ENCODE measurements around the gene LRFN2.
A peak's percentile ranks its signal among the peaks of the same experiment; 100 is the strongest.

LRFN2 gene

DNA sequence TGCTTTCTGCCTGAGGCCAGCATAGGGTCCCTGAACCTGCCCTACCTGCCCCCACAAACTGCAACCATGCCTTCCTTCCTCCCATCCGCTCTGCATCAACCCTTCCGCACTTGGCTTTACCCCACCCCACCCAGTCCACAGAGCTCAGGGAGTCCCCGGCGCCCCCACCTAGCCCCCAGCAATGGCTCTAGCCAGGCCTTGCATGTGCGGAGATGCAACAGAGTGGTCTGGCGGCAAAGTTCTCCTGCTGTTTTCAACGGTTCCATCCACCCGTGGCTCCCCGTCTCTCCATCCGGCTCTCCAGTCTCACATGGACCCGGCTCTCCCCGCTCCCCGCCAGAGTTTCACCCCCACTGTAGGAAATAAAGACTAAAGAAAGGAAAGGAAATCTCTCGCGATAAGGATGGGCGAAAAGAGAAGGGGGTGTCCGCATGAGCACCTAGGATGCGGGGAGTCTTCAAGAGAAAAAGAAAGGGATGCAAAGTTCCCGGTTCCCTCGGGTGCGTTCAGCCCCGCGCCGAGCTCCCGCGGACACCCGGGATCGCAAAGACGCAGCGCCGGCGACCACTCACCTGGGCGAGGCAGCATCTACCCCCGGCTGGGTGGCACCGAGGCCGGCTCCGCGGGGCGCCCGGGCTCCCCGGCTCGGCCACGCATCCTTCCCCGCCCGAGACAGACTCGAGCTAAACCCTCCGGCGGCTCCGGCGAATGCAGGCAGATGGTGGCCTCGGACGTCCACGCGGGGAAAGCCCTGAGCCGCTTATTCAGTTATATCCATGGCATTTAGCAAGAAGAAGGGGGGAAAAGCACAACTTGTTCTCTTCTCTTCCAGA, 579 bp downstream of the LRFN2 start:
- no peak for DNase-seq (ENCODE audit: low read depth)

DNA sequence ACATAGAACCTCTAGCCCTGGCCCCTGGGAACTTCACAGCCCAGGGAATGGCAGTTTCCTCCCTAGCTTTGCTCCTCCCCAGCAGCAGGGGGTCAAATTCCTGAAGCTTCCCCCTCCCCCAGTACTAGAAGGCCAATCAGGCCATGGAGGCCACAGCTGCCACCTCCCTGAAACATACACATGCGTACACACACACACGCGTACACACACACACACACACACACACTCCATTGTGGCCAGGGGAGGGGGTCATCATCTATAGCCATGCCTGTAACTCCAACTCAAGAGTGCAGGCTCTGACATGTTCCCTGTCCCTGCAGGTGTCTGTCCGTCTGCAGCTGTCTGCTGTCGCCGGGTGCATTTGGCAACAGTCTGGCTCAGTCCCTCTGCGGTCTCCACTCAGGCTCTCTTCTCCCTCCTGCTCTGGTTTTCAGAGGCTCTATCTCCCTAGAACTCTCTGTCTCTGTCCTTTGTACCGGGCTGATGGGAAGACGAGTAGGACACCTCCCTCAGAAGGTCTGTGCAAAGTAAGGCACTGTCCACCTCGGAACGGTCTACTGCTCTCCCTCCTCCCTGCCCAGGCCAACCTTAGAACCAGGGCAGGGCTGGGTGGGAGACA, 1.4 kb downstream of the LRFN2 start:
- no peak for DNase-seq (ENCODE audit: low read depth)

GRCh38 chr6:40585223-40585622, 1.9 kb downstream of the LRFN2 start:
- DNase-seq (ENCODE audit: low read depth) = no peak

GRCh38 chr6:40584741-40585140, 2.4 kb downstream of the LRFN2 start:
- no peak for DNase-seq (ENCODE audit: low read depth)

DNA sequence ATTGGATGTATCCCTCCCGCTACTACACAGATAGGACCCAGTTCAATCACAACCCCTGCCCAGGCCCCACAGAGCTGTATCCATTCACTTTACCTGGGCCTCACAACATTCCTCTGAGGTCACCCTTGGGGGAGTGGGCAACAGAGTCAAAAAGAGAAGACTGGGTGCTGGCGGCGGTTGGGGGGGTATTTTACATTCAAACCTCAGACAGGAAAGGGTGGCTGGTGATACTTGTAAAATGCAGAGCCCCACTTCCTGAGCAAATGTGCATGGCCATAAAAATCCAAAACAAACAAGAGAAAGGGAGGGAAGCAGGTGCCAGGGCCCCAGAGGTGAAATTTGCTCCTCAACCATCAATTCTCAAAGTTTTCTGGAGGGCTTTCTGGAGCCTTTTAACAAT, 3.5 kb downstream of the LRFN2 start:
- DNase-seq (ENCODE audit: low read depth) = no peak

DNA sequence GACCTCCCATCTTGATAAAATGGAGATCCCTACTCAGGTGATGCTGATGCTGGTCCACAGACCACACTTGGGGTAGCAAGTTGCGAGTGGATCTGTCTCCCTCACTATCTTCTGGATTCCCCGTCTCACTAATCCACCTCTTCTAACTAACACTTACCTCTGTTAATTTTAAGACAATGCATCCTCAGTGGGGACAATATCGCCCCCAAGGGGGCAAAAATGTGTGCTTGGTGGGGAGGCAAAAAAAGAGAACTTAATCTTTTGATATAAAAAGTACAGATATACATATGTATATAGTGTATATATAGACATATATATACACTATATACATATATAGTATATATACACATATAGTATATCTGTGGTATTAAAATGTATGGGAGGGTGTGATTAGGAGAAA, 4.3 kb downstream of the LRFN2 start:
- no peak for DNase-seq (ENCODE audit: low read depth)

- no peak for DNase-seq (ENCODE audit: low read depth)
Measured at GRCh38 chr6:40579101-40579500, 8.1 kb downstream of the LRFN2 start.

GRCh38 chr6:40577672-40578071, 9.5 kb downstream of the LRFN2 start:
- no peak for DNase-seq (ENCODE audit: low read depth)

DNA sequence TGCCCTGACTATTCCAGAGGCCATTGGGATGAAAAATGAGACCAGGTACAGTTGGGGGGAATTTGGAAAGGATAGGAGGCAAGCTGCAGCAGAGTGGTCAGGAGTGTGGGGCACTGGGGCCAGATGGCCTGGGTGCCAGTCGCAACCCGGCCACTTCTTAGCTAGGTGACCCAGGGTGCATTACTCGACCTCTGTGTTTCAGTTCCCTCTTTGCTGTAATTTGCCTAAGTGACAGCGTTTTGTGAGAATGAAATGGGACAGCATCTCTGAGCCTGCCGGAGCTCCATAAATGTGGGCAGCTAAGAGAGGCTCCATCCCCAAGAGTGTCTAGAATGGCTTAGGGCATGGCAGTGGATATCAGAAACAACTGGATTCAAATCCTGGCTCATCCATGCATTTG, 13.9 kb downstream of the LRFN2 start:
- DNase-seq (ENCODE audit: low read depth) = no peak

DNA sequence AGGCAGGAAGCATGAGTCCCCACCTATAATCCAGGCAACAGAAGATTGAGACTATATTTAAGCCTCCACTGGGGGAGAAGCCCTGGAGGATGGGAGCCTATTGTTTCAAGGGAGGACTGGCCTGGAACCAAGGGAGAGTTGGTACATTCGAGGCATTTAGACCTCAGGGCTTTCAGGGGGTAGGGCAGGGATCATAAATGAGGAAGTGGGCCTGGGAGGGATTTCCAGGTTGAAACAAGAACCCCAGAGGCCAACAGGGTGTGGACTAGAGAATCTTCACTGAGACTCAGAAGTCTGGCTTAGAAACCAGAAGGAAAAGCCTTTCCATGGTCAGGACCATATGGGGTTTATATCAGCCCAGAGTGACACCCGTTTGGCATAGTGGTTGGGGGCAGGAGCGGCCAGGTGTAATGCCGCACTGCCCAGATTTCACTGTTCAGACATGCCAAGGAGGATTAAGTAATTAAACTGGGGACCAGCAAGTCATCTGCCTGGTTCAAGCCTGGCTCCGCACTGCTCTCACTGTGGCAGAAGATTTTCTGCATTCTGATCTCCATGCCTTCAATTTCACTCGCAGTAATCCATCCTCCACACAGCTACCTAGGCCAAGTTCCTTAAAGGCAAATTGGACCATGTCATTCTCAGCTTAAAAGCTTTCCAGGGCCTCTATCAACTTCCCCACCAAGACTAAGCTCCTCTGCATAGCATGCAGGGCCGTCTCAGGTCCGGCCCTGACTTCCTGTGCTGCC, 17.8 kb downstream of the LRFN2 start:
- no peak for DNase-seq (ENCODE audit: low read depth)

- DNase-seq (ENCODE audit: low read depth) = no peak
Measured at GRCh38 chr6:40568062-40568708, 19.0 kb downstream of the LRFN2 start.

DNA sequence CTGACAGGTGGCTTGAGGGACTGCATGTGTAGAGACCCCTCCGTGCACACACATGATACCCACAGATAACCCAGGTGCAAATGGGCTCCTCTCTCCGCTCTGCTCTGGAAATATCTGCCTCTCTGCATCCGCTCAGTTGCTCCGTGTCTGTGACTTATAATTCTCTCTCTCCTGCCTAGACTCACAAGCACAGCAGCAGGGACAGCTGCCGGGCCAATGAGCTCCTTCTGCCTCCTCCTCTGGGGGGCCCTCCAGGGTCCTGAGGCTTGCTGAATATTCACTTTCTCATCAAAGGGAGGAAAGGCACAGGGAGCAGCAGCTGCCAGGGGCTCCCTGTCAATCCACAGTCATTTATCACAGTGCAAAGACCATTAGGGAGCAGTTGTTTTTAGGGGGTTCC, 24.1 kb downstream of the LRFN2 start:
- DNase-seq (ENCODE audit: low read depth) = no peak

- no peak for DNase-seq (ENCODE audit: low read depth)
Measured at GRCh38 chr6:40559056-40559455, 28.1 kb downstream of the LRFN2 start.

- no peak for DNase-seq (ENCODE audit: low read depth)
Measured at GRCh38 chr6:40558102-40558501, 29.1 kb downstream of the LRFN2 start.

- no peak for DNase-seq (ENCODE audit: low read depth)
Measured at GRCh38 chr6:40556881-40557280, 30.3 kb downstream of the LRFN2 start.

GRCh38 chr6:40556023-40556422, 31.1 kb downstream of the LRFN2 start:
- no peak for DNase-seq (ENCODE audit: low read depth)

- DNase-seq (ENCODE audit: low read depth) = no peak
Measured at GRCh38 chr6:40555092-40555491, 32.1 kb downstream of the LRFN2 start.

DNA sequence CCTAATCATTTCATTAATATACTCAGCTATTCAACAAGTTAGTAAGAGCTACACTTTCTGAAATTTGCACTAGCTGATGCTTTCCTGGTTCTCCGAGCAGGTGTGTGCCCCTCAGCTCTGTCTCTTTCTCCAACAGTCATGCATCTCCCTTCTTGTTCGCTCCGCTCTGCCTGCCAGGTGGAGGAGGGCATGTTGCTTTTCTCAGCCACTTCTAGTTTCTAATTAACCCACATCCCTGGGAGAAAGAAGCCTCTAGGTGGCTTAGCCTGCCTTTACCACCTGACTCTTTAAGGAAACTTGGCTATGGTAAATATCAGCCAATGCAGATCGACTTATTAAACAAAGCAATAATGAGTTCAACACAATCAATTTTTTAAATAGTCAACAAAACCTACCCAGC, 34.2 kb downstream of the LRFN2 start:
- DNase-seq (ENCODE audit: low read depth) = no peak

DNA sequence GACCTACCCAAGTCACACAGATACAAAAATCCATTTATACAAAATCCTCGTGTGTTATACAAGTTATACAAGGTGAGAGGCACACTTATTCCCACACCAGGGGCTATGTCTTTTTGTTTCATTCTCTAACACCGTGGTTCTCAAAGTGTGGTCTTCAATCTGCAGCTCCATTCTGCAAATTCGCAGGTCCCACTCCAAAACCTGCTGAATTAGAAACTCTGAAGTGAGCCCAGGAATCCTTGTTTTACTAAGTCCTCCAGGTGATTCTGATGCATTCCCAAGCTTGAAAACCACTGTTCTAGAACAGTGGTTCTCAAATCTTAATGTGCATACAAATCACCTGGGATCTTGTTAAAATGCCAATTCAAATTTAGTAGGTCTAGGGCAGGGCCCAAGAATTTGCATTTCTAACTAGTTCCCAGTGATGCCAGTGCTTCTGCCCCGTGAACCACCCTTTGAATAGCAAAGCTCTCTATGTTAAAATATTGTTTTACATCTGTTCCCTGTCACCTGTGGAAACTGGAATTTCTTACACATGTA, 35.1 kb downstream of the LRFN2 start:
- no peak for DNase-seq (ENCODE audit: low read depth)

GRCh38 chr6:40550202-40551101, 36.7 kb downstream of the LRFN2 start:
- DNase-seq (ENCODE audit: low read depth) = peak; percentile 10

DNA sequence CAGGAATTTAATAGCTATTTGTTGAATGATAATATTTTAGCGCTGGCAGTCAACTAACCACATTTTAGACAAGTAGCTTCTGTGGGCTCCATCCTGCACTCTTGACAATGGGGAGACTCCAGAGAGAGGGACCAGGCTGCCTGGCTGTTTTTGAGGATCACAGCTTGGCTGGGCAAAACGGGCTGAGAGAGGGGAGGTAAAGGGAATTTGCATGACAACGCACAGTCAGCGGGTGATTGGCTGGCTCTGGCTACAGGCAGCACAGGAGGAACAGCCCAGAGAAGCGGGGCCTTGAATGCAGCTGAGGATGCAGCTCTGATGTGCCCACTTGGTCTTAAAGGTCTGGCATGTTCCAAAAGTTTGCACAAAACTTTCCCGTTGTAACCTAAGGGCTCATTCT, 41.2 kb downstream of the LRFN2 start:
- no peak for DNase-seq (ENCODE audit: low read depth)

Data from GM04503 (cell line).